ENCODE results near the gene SKAP2. TPM values are rescaled to one million over a fixed set of nuclear protein-coding genes. Genes with fewer than 3 reads are reported as not detected.

The SKAP2 gene
- total and polyA plus RNA-seq, 2 of the 13 experiments (the other 11 are each of a cell fraction or from before 2014, with no cell fraction given) = 3.6 to 12.9 TPM

- TF ChIP-seq ZBTB40 (IDR thresholded peaks at IDR 0.05) (no peak), ZBTB40 (CRISPR knock-in tag; IDR thresholded peaks at IDR 0.05) (no peak), HBP1 (CRISPR knock-in tag; IDR thresholded peaks at IDR 0.05; ENCODE audit: low read depth) (no peak), ATF5 (CRISPR knock-in tag; IDR thresholded peaks at IDR 0.05; ENCODE audit: low read depth) (no peak), MYC (CRISPR knock-in tag; IDR thresholded peaks at IDR 0.05; ENCODE audit: borderline replicate concordance) (no peak), SETDB1 (CRISPR knock-in tag; IDR thresholded peaks at IDR 0.05; ENCODE audit: borderline replicate concordance) (no peak), TGIF2 (CRISPR knock-in tag; IDR thresholded peaks at IDR 0.05) (no peak)
Measured at GRCh38 chr7:26704786-26705185, 159.6 kb downstream of the SKAP2 start (continued).
